ENCODE data around the gene PPIP5K1.
"Not testable (repeated sequence)": the region's sequence is repeated elsewhere in the genome, so short reads cannot be mapped to it uniquely, and the experiment has no call there.

The PPIP5K1 gene

DNA sequence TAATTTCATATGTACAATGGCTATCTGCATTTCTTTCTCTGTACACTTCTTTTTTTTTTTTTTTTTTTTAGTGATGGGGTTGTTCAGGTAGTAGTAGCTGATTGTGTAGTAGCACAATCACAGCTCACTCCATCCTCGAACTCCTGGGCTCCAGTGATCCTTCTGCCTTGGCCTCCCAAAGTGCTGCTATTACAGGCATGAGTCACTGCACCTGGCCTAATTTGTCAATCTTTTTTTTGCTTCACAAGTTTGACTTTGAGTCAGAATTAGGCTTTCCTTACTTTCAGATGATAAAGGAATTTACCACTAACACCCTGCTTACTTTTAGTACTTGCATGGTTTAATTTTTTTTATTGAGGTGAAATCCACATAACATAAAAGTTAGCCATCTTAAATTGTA is 44.6 kb downstream of the PPIP5K1 start:
- Histone ChIP-seq H3K27me3 (ENCODE audit: control insufficient read depth in 2 of 2, insufficient read depth in 2 of 2, low read length in 2 of 2) (no peaks in the 10 kb centered on the region), H3K4me3 (ENCODE audit: low read length in 2 of 2) (no peak overlapping the region), H3K36me3 (ENCODE audit: control insufficient read depth in 2 of 2, insufficient read depth in 2 of 2, low read length in 2 of 2) (peaks cover 0 to 7% of the 10 kb centered on the region in 2 donors), H3K9me3 (ENCODE audit: control insufficient read depth in 2 of 2, low read length in 2 of 2) (peaks cover 2 to 5% of the 10 kb centered on the region in 2 donors), H3K4me1 (ENCODE audit: control insufficient read depth in 2 of 2, insufficient read depth in 2 of 2, low read length in 2 of 2) (no peaks in the 10 kb centered on the region), H3K27ac (ENCODE audit: low read depth in 2 of 2, low read length in 2 of 2) (no peak overlapping the region), H3K9ac (ENCODE audit: low read depth in 1 of 2, low read length in 2 of 2) (no peak overlapping the region)

DNA sequence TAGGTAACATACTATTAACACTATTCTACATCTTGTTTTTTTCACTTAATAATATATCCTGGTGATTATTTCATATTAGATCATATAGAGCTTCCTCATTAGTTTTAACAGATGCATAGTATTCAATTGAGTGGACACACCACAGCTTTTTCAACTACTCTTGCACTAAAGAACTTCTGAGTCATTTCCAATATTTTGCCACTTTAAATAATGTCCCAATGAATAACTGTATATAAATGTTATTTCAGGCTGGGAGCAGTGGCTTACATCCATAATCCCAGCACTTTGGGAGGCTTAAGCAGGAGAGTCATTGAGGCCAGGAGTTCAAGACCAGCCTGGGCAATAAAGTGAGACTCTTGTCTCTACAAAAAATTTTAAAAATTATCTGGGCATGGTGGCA is 45.7 kb downstream of the PPIP5K1 start:
- no peak overlapping the region for H3K9ac ChIP-seq (ENCODE audit: low read depth in 1 of 2, low read length in 2 of 2)
- H3K27me3 ChIP-seq (ENCODE audit: control insufficient read depth in 2 of 2, insufficient read depth in 2 of 2, low read length in 2 of 2), result no peaks in the 10 kb centered on the region
- peaks cover 2 to 5% of the 10 kb centered on the region in 2 donors for H3K9me3 ChIP-seq (ENCODE audit: control insufficient read depth in 2 of 2, low read length in 2 of 2)
- H3K4me1 ChIP-seq (ENCODE audit: control insufficient read depth in 2 of 2, insufficient read depth in 2 of 2, low read length in 2 of 2), result no peaks in the 10 kb centered on the region
- peaks cover 0 to 9% of the 10 kb centered on the region in 2 donors for H3K36me3 ChIP-seq (ENCODE audit: control insufficient read depth in 2 of 2, insufficient read depth in 2 of 2, low read length in 2 of 2)
- H3K4me3 ChIP-seq (ENCODE audit: low read length in 2 of 2), result no peak overlapping the region
- H3K27ac ChIP-seq (ENCODE audit: low read depth in 2 of 2, low read length in 2 of 2), result no peak overlapping the region

DNA sequence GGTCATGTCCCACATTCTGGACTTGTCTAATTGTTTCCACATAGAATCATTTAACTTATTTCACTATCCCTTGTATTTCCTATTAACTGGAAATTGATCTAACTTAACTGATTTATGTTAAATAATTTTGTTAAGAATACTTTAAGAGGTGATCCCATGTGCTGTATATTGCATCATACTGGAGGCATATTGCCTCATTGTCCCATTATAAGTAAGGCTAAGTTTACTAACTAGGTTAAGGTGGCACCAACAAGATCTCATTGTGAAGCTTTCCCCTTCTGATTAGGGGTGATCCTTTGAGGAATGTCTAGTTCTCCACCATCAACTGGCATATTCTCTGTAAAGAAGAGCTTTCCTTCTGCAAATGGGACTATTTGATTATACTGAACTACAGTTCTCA is 48.2 kb downstream of the PPIP5K1 start:
- Histone ChIP-seq H3K9me3 (ENCODE audit: control insufficient read depth in 2 of 2, low read length in 2 of 2) (no peaks in the 10 kb centered on the region), H3K9ac (ENCODE audit: low read depth in 1 of 2, low read length in 2 of 2) (no peak overlapping the region), H3K4me3 (ENCODE audit: low read length in 2 of 2) (no peak overlapping the region), H3K4me1 (ENCODE audit: control insufficient read depth in 2 of 2, insufficient read depth in 2 of 2, low read length in 2 of 2) (no peaks in the 10 kb centered on the region), H3K36me3 (ENCODE audit: control insufficient read depth in 2 of 2, insufficient read depth in 2 of 2, low read length in 2 of 2) (peaks cover 0 to 3% of the 10 kb centered on the region in 2 donors), H3K27ac (ENCODE audit: low read depth in 2 of 2, low read length in 2 of 2) (no peak overlapping the region), H3K27me3 (ENCODE audit: control insufficient read depth in 2 of 2, insufficient read depth in 2 of 2, low read length in 2 of 2) (no peaks in the 10 kb centered on the region)

DNA sequence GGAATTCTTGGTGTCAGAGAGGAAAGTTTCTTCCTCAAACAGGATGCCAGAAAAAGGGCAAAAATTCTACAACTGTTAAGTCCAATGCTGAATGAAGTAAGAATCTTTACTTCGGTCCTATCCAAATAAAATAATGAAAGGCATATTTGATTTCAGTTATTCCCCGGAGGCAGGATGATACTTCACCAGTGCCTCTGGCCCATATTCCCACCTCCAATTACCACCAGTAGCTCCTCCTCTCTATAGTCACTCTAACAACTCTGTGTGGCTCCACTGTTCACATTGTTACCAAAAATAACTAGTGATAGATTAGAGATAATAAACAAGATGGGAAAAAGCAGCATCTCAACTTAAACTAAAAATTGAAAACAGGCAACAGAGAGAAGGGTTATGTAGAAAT is 51.9 kb downstream of the PPIP5K1 start:
- Histone ChIP-seq H3K4me1 (ENCODE audit: control insufficient read depth in 2 of 2, insufficient read depth in 2 of 2, low read length in 2 of 2) (peaks cover 0 to 3% of the 10 kb centered on the region in 2 donors), H3K9me3 (ENCODE audit: control insufficient read depth in 2 of 2, low read length in 2 of 2) (no peaks in the 10 kb centered on the region), H3K36me3 (ENCODE audit: control insufficient read depth in 2 of 2, insufficient read depth in 2 of 2, low read length in 2 of 2) (peaks cover 10 to 16% of the 10 kb centered on the region in 2 donors), H3K4me3 (ENCODE audit: low read length in 2 of 2) (no peak overlapping the region), H3K27me3 (ENCODE audit: control insufficient read depth in 2 of 2, insufficient read depth in 2 of 2, low read length in 2 of 2) (no peaks in the 10 kb centered on the region), H3K27ac (ENCODE audit: low read depth in 2 of 2, low read length in 2 of 2) (no peak overlapping the region), H3K9ac (ENCODE audit: low read depth in 1 of 2, low read length in 2 of 2) (no peak overlapping the region)

DNA sequence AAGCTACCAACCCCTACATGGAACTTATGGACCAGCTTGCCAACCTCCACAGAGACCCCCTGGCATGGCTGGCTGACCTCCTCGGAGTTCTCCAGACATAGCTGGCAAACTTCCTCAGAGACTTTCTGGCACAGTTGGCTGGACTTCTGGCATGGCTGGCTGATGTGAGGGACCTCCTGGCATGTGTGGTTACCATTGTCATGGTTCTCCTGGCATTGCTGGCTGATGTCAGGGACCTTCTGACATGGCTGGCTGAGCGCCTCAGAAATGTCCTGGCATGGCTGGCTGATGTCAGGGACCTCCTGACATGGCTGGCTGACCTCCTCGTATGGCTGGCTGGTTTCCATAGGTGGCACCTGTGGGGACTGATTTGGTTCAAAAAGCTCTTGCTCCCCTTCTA is 55.1 kb downstream of the PPIP5K1 start:
- Histone ChIP-seq H3K27ac (ENCODE audit: low read depth in 2 of 2, low read length in 2 of 2) (no peak overlapping the region), H3K4me1 (ENCODE audit: control insufficient read depth in 2 of 2, insufficient read depth in 2 of 2, low read length in 2 of 2) (peaks cover 0 to 3% of the 10 kb centered on the region in 2 donors), H3K27me3 (ENCODE audit: control insufficient read depth in 2 of 2, insufficient read depth in 2 of 2, low read length in 2 of 2) (no peaks in the 10 kb centered on the region), H3K4me3 (ENCODE audit: low read length in 2 of 2) (no peak overlapping the region), H3K9ac (ENCODE audit: low read depth in 1 of 2, low read length in 2 of 2) (no peak overlapping the region), H3K9me3 (ENCODE audit: control insufficient read depth in 2 of 2, low read length in 2 of 2) (no peaks in the 10 kb centered on the region), H3K36me3 (ENCODE audit: control insufficient read depth in 2 of 2, insufficient read depth in 2 of 2, low read length in 2 of 2) (peaks cover 10 to 16% of the 10 kb centered on the region in 2 donors)

DNA sequence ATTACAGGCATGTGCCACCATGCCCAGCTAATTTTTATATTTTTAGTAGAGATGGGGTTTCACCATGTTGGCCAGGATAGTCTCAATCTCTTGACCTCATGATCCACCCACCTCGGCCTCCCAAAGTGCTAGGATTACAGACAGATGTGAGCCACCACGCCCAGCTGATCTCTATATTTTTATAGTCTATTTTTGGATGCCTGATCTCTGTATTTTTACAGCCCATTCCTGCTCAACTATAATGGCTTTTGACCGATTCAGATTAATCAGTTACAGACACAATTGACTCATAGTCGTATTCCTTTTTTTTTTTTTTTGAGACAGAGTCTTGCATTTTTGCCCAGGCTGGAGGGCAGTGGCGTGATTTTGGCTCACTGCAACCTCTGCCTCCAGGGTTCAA is 57.2 kb downstream of the PPIP5K1 start:
- not testable (repeated sequence) for H3K4me1 ChIP-seq (ENCODE audit: control insufficient read depth in 2 of 2, insufficient read depth in 2 of 2, low read length in 2 of 2); H3K27me3 ChIP-seq (ENCODE audit: control insufficient read depth in 2 of 2, insufficient read depth in 2 of 2, low read length in 2 of 2); H3K9ac ChIP-seq (ENCODE audit: low read depth in 1 of 2, low read length in 2 of 2); H3K27ac ChIP-seq (ENCODE audit: low read depth in 2 of 2, low read length in 2 of 2); H3K4me3 ChIP-seq (ENCODE audit: low read length in 2 of 2); H3K9me3 ChIP-seq (ENCODE audit: control insufficient read depth in 2 of 2, low read length in 2 of 2)
- H3K36me3 ChIP-seq (ENCODE audit: control insufficient read depth in 2 of 2, insufficient read depth in 2 of 2, low read length in 2 of 2), result peaks cover 8 to 16% of the 10 kb centered on the region in 2 donors

DNA sequence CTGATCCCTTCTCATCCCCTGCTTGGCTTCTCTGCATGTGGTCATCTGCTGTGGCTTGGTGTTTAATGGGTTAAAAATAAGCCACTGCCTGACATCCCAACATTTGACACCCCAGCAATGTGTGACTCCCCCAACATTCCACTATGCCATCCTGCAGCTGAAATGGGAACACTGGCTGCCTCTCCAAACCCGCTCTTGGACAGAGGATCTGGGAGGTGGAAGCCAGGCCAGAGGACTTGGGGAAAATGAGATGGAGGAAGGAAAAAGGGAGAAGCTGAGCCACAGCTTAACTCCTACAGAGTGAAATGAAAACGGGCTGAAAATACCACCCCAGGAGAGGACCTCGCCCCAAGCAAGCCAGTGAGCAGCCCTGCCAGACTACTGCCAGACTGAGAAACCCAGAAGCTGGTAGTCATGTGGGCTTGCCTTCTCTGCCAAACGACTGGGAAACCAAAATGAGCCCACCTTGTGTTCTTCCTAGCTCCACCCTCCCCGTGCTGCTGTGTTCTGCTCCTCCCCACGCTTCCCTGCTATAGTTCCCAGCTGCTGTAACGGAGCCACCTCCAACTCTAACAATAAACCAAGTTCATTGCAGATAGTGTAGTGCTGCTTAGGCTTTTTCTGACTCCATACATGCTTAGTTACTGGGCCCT is 58.9 kb downstream of the PPIP5K1 start:
- peaks cover 8 to 16% of the 10 kb centered on the region in 2 donors for H3K36me3 ChIP-seq (ENCODE audit: control insufficient read depth in 2 of 2, insufficient read depth in 2 of 2, low read length in 2 of 2)
- peaks cover 0 to 3% of the 10 kb centered on the region in 2 donors for H3K4me1 ChIP-seq (ENCODE audit: control insufficient read depth in 2 of 2, insufficient read depth in 2 of 2, low read length in 2 of 2)
- H3K4me3 ChIP-seq (ENCODE audit: low read length in 2 of 2), result no peak overlapping the region
- H3K9me3 ChIP-seq (ENCODE audit: control insufficient read depth in 2 of 2, low read length in 2 of 2), result no peaks in the 10 kb centered on the region
- no peaks in the 10 kb centered on the region for H3K27me3 ChIP-seq (ENCODE audit: control insufficient read depth in 2 of 2, insufficient read depth in 2 of 2, low read length in 2 of 2)
- no peak overlapping the region for H3K27ac ChIP-seq (ENCODE audit: low read depth in 2 of 2, low read length in 2 of 2)
- no peak overlapping the region for H3K9ac ChIP-seq (ENCODE audit: low read depth in 1 of 2, low read length in 2 of 2)

DNA sequence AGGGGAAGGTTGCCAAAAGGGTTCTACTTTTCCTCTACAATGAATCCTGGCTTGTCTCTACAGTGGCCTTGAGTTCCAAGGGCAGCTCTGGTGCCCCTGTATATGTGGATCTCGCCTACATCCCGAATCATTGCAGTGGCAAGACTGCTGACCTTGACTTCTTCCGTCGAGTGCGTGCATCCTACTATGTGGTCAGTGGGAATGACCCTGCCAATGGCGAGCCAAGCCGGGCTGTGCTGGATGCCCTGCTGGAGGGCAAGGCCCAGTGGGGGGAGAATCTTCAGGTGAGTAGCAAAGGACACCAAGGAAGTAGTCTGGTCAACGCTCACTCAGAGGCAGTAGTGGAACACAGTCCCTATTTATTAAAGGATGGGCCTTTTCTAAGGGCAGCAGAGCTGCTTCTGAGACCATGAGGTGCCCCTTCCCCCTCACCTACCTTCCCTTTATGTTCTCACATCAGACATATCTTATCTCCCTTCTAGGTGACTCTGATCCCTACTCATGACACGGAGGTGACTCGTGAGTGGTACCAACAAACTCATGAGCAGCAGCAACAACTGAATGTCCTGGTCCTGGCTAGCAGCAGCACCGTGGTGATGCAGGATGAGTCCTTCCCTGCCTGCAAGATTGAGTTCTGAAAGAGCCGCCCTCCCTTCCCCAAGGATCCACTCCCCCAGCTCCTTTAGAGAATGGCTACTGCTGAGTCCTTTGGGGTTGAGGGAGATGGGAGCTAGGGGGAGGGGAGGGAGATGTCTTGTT is 60.2 kb downstream of the PPIP5K1 start:
- peaks cover 2 to 13% of the 10 kb centered on the region in 2 donors for H3K36me3 ChIP-seq (ENCODE audit: control insufficient read depth in 2 of 2, insufficient read depth in 2 of 2, low read length in 2 of 2)
- no peak overlapping the region for H3K4me3 ChIP-seq (ENCODE audit: low read length in 2 of 2)
- peaks cover 0 to 3% of the 10 kb centered on the region in 2 donors for H3K4me1 ChIP-seq (ENCODE audit: control insufficient read depth in 2 of 2, insufficient read depth in 2 of 2, low read length in 2 of 2)
- no peak overlapping the region for H3K27ac ChIP-seq (ENCODE audit: low read depth in 2 of 2, low read length in 2 of 2)
- no peaks in the 10 kb centered on the region for H3K27me3 ChIP-seq (ENCODE audit: control insufficient read depth in 2 of 2, insufficient read depth in 2 of 2, low read length in 2 of 2)
- no peaks in the 10 kb centered on the region for H3K9me3 ChIP-seq (ENCODE audit: control insufficient read depth in 2 of 2, low read length in 2 of 2)
- no peak overlapping the region for H3K9ac ChIP-seq (ENCODE audit: low read depth in 1 of 2, low read length in 2 of 2)

DNA sequence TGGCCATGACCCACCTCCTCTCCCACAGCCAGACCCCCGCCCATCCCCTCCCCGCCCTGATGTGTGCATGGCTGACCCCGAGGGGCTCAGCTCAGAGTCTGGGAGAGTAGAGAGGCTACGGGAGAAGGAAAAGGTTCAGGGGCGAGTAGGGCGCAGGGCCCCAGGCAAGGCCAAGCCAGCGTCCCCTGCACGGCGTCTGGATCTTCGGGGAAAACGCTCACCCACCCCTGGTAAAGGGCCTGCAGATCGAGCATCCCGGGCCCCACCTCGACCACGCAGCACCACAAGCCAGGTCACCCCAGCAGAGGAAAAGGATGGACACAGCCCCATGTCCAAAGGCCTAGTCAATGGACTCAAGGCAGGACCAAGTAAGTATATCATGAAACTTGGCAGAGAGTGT is 60.9 kb downstream of the PPIP5K1 start:
- H3K4me1 ChIP-seq (ENCODE audit: control insufficient read depth in 2 of 2, insufficient read depth in 2 of 2, low read length in 2 of 2), result peaks cover 0 to 3% of the 10 kb centered on the region in 2 donors
- no peak overlapping the region for H3K4me3 ChIP-seq (ENCODE audit: low read length in 2 of 2)
- H3K27me3 ChIP-seq (ENCODE audit: control insufficient read depth in 2 of 2, insufficient read depth in 2 of 2, low read length in 2 of 2), result no peaks in the 10 kb centered on the region
- H3K36me3 ChIP-seq (ENCODE audit: control insufficient read depth in 2 of 2, insufficient read depth in 2 of 2, low read length in 2 of 2), result peaks cover 0 to 6% of the 10 kb centered on the region in 2 donors
- no peak overlapping the region for H3K9ac ChIP-seq (ENCODE audit: low read depth in 1 of 2, low read length in 2 of 2)
- H3K27ac ChIP-seq (ENCODE audit: low read depth in 2 of 2, low read length in 2 of 2), result no peak overlapping the region
- H3K9me3 ChIP-seq (ENCODE audit: control insufficient read depth in 2 of 2, low read length in 2 of 2), result no peaks in the 10 kb centered on the region

DNA sequence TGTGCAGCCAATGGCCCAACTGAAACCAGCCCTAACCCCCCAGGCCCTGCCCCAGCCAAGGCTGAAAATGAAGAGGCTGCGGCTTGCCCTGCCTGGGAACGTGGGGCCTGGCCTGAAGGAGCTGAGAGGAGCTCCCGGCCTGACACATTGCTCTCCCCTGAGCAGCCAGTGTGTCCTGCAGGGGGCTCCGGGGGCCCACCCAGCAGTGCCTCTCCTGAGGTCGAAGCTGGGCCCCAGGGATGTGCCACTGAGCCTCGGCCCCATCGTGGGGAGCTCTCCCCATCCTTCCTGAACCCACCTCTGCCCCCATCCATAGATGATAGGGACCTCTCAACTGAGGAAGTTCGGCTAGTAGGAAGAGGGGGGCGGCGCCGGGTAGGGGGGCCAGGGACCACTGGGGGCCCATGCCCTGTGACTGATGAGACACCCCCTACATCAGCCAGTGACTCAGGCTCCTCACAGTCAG is 61.4 kb downstream of the PPIP5K1 start:
- Histone ChIP-seq H3K36me3 (ENCODE audit: control insufficient read depth in 2 of 2, insufficient read depth in 2 of 2, low read length in 2 of 2) (peaks cover 0 to 2% of the 10 kb centered on the region in 2 donors), H3K4me1 (ENCODE audit: control insufficient read depth in 2 of 2, insufficient read depth in 2 of 2, low read length in 2 of 2) (peaks cover 0 to 3% of the 10 kb centered on the region in 2 donors), H3K4me3 (ENCODE audit: low read length in 2 of 2) (no peak overlapping the region), H3K9me3 (ENCODE audit: control insufficient read depth in 2 of 2, low read length in 2 of 2) (no peaks in the 10 kb centered on the region), H3K27me3 (ENCODE audit: control insufficient read depth in 2 of 2, insufficient read depth in 2 of 2, low read length in 2 of 2) (no peaks in the 10 kb centered on the region), H3K27ac (ENCODE audit: low read depth in 2 of 2, low read length in 2 of 2) (no peak overlapping the region), H3K9ac (ENCODE audit: low read depth in 1 of 2, low read length in 2 of 2) (no peak overlapping the region)
